Nephron progenitor cell (in vitro differentiated cells): ENCODE data around the gene SLC16A9.

Source experiments
- DNase-seq: peaks from one replicate; pipeline ENCODE4 v3.0.0; 2021
- H3K27ac Mint-ChIP-seq: 2 replicates; pipeline ENCODE4 v1.8.0; 2021; ENCODE audit warnings: mild to moderate bottlenecking, moderate library complexity, mixed read lengths
- H3K27me3 Mint-ChIP-seq: 2 replicates; pipeline ENCODE4 v1.8.0; 2021; ENCODE audit warnings: mild to moderate bottlenecking, low read depth, mixed read lengths; ENCODE audit not compliant: poor library complexity
- H3K36me3 Mint-ChIP-seq: 2 replicates; pipeline ENCODE4 v1.8.0; 2021; ENCODE audit warnings: low read depth, mixed read lengths
- H3K4me1 Mint-ChIP-seq: 2 replicates; pipeline ENCODE4 v1.8.0; 2021; ENCODE audit warnings: mixed read lengths
- H3K4me3 Mint-ChIP-seq: 2 replicates; pipeline ENCODE4 v1.8.0; 2021; ENCODE audit warnings: mild to moderate bottlenecking, moderate library complexity, mixed read lengths
- H3K9me3 Mint-ChIP-seq: 2 replicates; pipeline ENCODE4 v1.8.0; 2021; ENCODE audit warnings: mild to moderate bottlenecking, moderate library complexity, mixed read lengths
- CTCF ChIP-seq: fragments of 200-600 bp; sonication (generic); IDR thresholded peaks from 2 replicates; pipeline ENCODE4 v1.5.0; 2021; ENCODE audit warnings: antibody characterized with exemption

The SLC16A9 gene

DNA sequence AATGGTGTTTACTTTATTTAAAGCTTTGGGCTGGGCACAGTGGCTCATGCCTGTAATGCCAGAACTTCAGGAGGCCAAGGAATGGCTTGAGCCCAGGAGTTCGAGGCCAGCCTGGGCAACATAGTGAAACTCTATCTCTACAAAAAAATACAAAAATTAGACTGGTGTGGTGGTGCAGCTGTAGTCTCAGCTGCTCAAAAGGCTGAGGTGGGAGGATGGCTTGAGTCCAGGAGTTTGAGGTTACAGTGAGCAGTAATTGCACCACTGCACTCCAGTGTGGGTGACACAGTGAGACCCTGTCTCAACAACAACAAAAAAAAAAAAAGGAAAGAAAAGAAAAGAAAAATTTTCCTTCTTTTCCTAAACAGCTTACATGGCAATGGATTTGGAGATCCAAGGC lies 22.0 kb downstream of the SLC16A9 start:
- DNase-seq: no peak
- no peak overlapping the region for H3K4me3 Mint-ChIP-seq
- no peaks in the 10 kb centered on the region for H3K27me3 Mint-ChIP-seq
- no peaks in the 10 kb centered on the region for H3K9me3 Mint-ChIP-seq
- no peaks in the 10 kb centered on the region for H3K4me1 Mint-ChIP-seq
- TF ChIP-seq CTCF: no peak
- H3K27ac Mint-ChIP-seq: peak overlapping the region; percentile 82
- H3K36me3 Mint-ChIP-seq: peaks cover 11% of the 10 kb centered on the region

GRCh38 chr10:59684006-59684405 lies 25.6 kb downstream of the SLC16A9 start:
- no peak for TF ChIP-seq CTCF
- peaks cover 18% of the 10 kb centered on the region for H3K36me3 Mint-ChIP-seq
- H3K4me1 Mint-ChIP-seq: no peaks in the 10 kb centered on the region
- no peak overlapping the region for H3K4me3 Mint-ChIP-seq
- H3K9me3 Mint-ChIP-seq: no peaks in the 10 kb centered on the region
- no peak for DNase-seq
- no peak overlapping the region for H3K27ac Mint-ChIP-seq
- H3K27me3 Mint-ChIP-seq: no peaks in the 10 kb centered on the region

GRCh38 chr10:59682986-59683937 lies 26.4 kb downstream of the SLC16A9 start:
- TF ChIP-seq CTCF: no peak
- H3K27me3 Mint-ChIP-seq: no peaks in the 10 kb centered on the region
- DNase-seq: no peak
- H3K36me3 Mint-ChIP-seq: peaks cover 20% of the 10 kb centered on the region
- H3K4me1 Mint-ChIP-seq: no peaks in the 10 kb centered on the region
- H3K4me3 Mint-ChIP-seq: no peak overlapping the region
- H3K9me3 Mint-ChIP-seq: no peaks in the 10 kb centered on the region
- no peak overlapping the region for H3K27ac Mint-ChIP-seq

- Mint-ChIP-seq H3K4me1 (no peaks in the 10 kb centered on the region), H3K4me3 (no peak overlapping the region), H3K36me3 (peaks cover 28% of the 10 kb centered on the region), H3K27me3 (no peaks in the 10 kb centered on the region), H3K9me3 (no peaks in the 10 kb centered on the region), H3K27ac (no peak overlapping the region)
- no peak for DNase-seq
- no peak for TF ChIP-seq CTCF
These were observed 29.5 kb downstream of the SLC16A9 start for GRCh38 chr10:59680199-59680598.

DNA sequence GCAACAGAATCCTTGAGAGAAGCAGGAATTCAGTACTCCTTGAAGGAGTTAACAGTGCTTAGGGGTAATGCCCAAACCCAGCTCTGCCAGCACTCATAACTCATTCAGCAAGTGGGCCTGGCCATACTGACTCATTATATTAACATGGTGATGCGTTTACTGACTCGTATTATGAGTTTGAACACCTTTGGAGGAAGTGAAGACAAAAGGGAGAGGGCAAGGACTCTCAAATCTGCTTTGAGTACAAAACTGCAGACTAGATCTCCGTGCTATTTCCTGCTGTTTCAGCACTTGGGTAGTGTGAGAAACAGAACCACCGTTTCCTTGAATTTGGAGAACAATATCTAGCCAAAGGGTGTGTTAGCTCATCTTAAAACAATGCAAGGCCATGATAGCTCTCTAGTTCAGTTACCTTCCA lies 30.8 kb downstream of the SLC16A9 start:
- Mint-ChIP-seq H3K9me3 (no peaks in the 10 kb centered on the region), H3K4me1 (no peaks in the 10 kb centered on the region), H3K27ac (no peak overlapping the region), H3K27me3 (no peaks in the 10 kb centered on the region), H3K36me3 (peaks cover 32% of the 10 kb centered on the region), H3K4me3 (no peak overlapping the region)
- no peak for TF ChIP-seq CTCF
- no peak for DNase-seq
